ENCODE data around the gene PRR33.
"Not testable (repeated sequence)": the region's sequence is repeated elsewhere in the genome, so short reads cannot be mapped to it uniquely, and the experiment has no call there.

Gene PRR33

DNA sequence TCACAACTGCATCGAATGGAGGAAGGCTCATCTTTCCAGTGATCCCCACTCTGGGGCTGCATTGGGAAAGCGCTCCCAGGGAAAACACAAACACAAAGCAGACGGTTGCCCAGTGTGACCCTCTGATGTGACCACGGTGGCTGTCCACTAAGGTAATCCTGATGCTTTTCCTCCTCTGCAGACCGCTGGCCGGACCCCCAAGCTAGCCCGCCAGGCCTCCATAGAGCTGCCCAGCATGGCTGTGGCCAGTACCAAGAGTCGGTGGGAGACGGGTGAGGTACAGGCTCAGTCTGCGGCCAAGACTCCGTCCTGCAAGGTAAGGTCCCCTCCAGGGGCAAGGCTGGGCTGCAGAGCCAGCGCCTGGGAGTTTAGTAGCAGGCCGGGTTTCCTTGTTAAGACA, 5.1 kb downstream of the PRR33 start:
- not testable (repeated sequence) for H2AFZ ChIP-seq (ENCODE audit: low read length, unreplicated experiment); H3K4me3 ChIP-seq (ENCODE audit: low read depth, low read length); H3K79me2 ChIP-seq (ENCODE audit: control insufficient read depth, insufficient read depth, low read length, unreplicated experiment); H3K27ac ChIP-seq (ENCODE audit: low read depth, low read length); H3K4me1 ChIP-seq (ENCODE audit: control insufficient read depth, insufficient read depth, low read length, unreplicated experiment); H3K36me3 ChIP-seq (ENCODE audit: insufficient read depth, low read length); H3K27me3 ChIP-seq (ENCODE audit: insufficient read depth, low read length)

DNA sequence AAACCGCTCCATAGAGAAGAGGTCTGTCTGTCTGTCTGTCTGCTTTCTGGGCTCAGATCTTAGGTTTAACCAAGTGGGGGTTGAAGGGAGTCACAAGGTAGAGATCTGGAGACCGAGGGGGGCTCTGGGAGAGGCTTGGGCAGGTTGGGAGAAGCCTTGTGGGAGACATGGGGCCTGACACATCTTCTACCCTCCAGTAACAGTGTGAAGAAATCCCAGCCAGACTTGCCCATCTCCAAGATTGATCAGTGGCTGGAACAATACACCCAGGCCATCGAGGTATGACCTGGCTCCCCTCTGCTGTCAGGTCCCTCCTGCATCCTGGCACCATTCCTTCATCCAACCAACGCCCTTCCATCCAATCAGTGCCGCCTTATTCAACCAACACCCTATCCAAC, 7.4 kb downstream of the PRR33 start:
- no peak overlapping the region for H2AFZ ChIP-seq (ENCODE audit: low read length, unreplicated experiment)
- no peaks in the 10 kb centered on the region for H3K36me3 ChIP-seq (ENCODE audit: insufficient read depth, low read length)
- H3K27me3 ChIP-seq (ENCODE audit: insufficient read depth, low read length): no peaks in the 10 kb centered on the region

DNA sequence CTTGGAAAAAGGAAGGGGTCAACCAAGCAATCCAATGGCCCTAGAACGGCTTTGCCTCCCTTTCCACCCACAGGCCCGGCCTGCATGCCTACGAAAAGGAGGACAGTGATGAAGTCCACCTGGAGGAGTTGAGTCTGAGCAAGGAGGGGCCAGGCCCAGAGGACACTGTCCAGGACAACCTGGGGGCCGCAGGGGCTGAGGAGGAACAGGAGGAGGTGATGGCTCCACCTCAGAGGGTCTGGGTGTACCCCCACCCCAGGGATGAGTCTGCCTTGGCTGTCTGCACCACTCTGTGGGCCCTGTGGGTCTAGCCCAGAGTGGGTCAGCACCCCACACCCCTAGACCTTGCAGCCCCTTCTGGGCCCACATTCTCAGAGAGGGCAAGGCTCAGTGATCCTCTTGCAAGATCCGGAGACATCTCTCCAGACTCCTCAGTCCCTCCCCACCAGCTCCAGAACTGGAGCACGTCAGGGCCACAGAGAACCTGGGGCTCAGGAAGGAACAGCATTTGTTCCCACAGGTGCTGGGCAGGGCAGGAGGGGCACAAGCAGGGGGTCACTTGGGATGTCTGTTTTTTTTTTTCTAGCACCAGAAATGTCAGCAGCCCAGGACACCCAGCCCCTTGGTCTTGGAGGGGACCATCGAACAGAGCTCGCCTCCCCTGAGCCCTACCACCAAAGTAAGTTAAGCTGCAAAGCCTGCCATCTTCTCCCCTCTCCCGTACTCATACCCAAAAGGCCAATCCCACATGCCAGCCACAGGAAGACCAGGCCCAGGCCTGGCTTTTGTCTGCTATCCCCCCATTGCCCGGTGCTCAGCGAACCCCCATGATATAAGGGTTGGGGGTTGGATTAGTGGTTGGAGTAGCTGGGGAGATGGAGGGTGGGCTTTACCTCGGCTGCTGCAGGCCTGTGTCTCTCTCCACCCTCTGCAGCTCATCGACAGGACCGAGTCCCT, 8.1 kb downstream of the PRR33 start:
- Histone ChIP-seq H3K27me3 (ENCODE audit: insufficient read depth, low read length) (no peaks in the 10 kb centered on the region), H3K4me3 (ENCODE audit: low read depth, low read length) (no peak overlapping the region), H2AFZ (ENCODE audit: low read length, unreplicated experiment) (no peak overlapping the region), H3K27ac (ENCODE audit: low read depth, low read length) (no peak overlapping the region), H3K4me1 (ENCODE audit: control insufficient read depth, insufficient read depth, low read length, unreplicated experiment) (peaks cover 9% of the 10 kb centered on the region), H3K36me3 (ENCODE audit: insufficient read depth, low read length) (no peaks in the 10 kb centered on the region), H3K79me2 (ENCODE audit: control insufficient read depth, insufficient read depth, low read length, unreplicated experiment) (no peaks in the 10 kb centered on the region)

More for the DNA sequence above, 7.4 kb downstream of the PRR33 start:
- Histone ChIP-seq H3K4me3 (ENCODE audit: low read depth, low read length) (no peak overlapping the region), H3K4me1 (ENCODE audit: control insufficient read depth, insufficient read depth, low read length, unreplicated experiment) (peaks cover 9% of the 10 kb centered on the region), H3K79me2 (ENCODE audit: control insufficient read depth, insufficient read depth, low read length, unreplicated experiment) (no peaks in the 10 kb centered on the region), H3K27ac (ENCODE audit: low read depth, low read length) (no peak overlapping the region)

DNA sequence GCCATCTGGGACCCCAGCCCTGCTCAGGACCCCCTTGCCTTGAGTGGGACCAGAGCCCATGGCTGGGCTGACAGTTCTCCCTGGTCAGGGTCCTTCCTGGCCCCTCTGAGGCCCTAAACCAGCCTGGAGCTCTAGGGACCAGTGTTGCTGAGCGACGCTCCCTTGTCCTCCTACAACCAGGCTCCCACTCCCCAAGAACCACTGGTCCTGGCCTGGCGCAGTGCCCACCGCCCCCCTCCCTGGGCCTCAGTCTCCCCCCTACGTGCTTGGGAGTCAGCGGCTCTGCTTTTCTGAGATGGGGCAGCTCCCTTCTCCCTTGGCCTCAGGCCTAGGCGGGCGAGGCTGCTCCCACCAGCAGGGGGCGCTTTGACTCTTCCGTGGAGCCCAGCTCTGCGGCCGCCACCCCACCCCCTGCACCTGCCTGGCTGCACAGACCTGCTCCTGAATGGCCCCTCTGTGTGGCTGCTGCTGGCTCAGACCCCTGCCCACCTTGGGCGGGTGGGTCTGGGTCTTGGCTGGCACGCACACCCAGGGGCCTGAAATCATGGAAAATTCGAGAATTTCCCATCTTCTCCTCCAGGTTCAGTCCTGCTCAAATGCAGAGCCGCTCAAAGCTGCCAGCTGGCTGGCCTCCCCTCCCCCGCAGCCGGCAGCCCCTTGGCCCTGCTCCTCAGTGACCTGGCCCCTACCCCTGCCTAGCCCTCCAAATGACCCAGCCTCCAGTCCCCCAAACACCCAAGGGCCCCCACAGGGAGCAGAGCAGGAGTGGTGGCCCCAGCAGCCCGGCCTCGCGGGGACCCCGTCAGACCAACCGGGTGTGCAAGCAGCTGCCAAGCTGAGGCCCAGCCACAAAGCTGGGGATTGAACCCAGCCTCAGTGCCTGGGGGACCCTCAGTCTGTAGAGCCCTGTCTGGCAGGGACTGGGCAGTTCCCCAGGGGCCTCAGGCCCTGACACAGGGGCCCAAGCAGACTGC, 9.1 kb downstream of the PRR33 start:
- no peaks in the 10 kb centered on the region for H3K36me3 ChIP-seq (ENCODE audit: insufficient read depth, low read length)
- no peak overlapping the region for H2AFZ ChIP-seq (ENCODE audit: low read length, unreplicated experiment)
- H3K4me3 ChIP-seq (ENCODE audit: low read depth, low read length): no peak overlapping the region
- H3K27ac ChIP-seq (ENCODE audit: low read depth, low read length): no peak overlapping the region
- H3K79me2 ChIP-seq (ENCODE audit: control insufficient read depth, insufficient read depth, low read length, unreplicated experiment): no peaks in the 10 kb centered on the region
- peaks cover 12% of the 10 kb centered on the region for H3K4me1 ChIP-seq (ENCODE audit: control insufficient read depth, insufficient read depth, low read length, unreplicated experiment)
- no peaks in the 10 kb centered on the region for H3K27me3 ChIP-seq (ENCODE audit: insufficient read depth, low read length)

DNA sequence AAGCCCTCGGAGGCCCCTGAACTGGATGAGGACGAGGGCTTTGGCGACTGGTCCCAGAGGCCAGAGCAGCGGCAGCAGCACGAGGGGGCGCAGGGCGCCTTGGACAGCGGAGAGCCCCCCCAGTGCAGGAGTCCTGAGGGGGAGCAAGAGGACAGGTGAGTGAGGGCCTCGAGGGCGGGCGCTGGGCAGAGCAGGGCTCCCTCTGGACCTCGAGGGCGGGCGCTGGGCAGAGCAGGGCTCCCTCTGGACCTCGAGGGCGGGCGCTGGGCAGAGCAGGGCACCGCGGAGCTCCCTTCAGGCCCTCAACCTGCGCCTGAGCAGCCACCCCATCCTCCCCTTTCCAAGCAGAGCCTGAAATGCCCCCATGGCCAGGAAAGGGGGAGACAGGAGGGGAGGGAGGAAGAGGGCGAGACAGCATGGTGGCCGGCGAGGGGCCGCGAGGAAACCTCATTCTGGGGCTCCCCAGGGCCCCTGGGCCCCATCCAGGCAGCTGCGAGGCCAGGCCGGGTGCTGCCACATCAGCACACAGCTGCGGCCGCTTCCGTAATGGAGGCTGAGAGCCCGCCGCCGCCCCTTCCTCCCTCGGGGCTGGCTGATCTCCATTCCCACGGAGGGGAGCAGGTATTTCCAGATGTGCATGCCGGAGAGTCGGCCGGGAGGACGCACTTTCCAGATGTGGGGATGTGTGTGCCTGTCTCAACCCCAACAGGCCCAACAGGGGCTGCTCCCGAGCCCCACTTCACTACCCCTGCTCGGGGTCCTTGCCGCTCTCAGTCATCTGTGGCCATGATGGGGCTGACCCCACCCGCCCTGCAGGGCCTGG, 10.0 kb downstream of the PRR33 start:
- H3K79me2 ChIP-seq (ENCODE audit: control insufficient read depth, insufficient read depth, low read length, unreplicated experiment): no peaks in the 10 kb centered on the region
- H3K36me3 ChIP-seq (ENCODE audit: insufficient read depth, low read length): no peaks in the 10 kb centered on the region
- H3K4me1 ChIP-seq (ENCODE audit: control insufficient read depth, insufficient read depth, low read length, unreplicated experiment): peaks cover 19% of the 10 kb centered on the region
- H2AFZ ChIP-seq (ENCODE audit: low read length, unreplicated experiment): no peak overlapping the region
- no peaks in the 10 kb centered on the region for H3K27me3 ChIP-seq (ENCODE audit: insufficient read depth, low read length)
- no peak overlapping the region for H3K4me3 ChIP-seq (ENCODE audit: low read depth, low read length)
- no peak overlapping the region for H3K27ac ChIP-seq (ENCODE audit: low read depth, low read length)

DNA sequence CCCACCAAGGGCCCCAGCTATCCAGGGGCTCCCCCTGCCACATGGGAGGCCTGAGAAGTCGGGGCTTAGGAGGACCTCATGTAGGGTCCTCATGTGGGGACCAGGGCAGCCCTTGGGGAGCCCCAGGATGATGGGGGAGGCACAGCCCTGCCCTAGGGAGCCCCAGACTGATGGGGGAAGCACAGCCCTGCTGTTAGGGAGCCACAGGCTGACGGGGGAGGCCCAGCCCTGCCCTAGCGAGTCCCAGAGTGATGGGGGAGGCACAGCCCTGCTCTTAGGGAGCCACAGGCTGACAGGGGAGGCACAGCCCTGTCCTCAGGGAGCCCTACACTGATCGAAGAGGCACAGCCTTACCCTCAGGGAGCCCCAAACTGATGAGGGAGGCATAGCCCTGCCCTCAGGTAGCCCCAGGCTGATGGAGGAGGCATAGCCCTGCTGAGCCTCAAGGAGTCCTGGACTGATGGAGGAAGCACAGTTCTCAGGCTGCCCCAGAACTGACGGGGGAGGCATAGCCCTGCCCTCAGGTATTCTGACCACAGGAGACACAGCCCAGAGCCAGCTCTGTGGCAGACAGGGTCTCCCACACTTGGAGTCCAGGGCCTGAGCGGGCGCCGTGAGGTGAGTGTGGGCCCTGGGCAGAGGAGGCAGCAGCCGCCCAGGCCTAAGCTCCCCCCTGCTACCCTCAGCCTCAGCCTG, 10.8 kb downstream of the PRR33 start:
- Histone ChIP-seq H3K4me3 (ENCODE audit: low read depth, low read length) (no peak overlapping the region), H3K27me3 (ENCODE audit: insufficient read depth, low read length) (no peaks in the 10 kb centered on the region), H3K27ac (ENCODE audit: low read depth, low read length) (peak overlapping the region; percentile 64), H3K79me2 (ENCODE audit: control insufficient read depth, insufficient read depth, low read length, unreplicated experiment) (no peaks in the 10 kb centered on the region), H3K36me3 (ENCODE audit: insufficient read depth, low read length) (no peaks in the 10 kb centered on the region), H3K4me1 (ENCODE audit: control insufficient read depth, insufficient read depth, low read length, unreplicated experiment) (peaks cover 27% of the 10 kb centered on the region), H2AFZ (ENCODE audit: low read length, unreplicated experiment) (peak overlapping the region; percentile 48)

DNA sequence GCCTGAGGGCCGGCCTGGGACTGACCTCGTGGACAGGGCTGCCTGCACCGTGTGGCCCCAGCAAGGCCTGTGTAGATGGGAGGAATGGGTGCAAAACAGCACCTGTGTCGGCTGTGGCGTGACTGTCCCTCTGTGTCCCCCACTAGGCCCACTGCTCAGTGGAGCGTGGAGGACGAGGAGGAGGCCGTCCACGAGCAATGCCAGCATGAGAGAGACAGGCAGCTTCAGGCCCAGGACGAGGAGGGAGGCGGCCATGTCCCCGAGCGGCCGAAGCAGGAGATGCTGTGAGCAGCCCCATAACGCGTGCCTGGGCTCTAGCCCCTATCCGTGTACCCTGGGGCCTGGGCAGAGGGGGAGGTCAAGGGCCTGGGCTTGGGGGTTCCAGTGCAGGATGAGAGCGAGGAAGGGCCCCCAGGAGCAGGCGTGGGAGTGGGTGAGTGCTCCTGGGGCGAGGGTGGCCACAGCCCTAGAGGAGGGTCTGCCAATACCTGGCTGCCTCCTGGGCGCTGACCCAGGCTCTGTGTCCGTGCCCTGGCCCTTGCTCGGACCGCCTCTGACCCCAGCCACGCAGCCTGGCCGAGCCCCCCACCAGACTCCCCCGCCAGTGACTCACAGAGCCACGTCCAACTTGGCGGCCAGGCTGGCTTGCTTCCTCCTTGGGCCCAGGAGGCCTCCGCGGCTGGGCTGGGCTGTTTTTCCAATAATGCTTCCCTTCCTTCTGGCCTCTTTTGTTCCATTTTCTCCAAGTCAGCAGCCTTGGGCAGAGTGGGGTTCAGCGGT, 11.6 kb downstream of the PRR33 start:
- peak overlapping the region; percentile 48 for H2AFZ ChIP-seq (ENCODE audit: low read length, unreplicated experiment)
- H3K27me3 ChIP-seq (ENCODE audit: insufficient read depth, low read length): no peaks in the 10 kb centered on the region
- H3K27ac ChIP-seq (ENCODE audit: low read depth, low read length): peak overlapping the region; percentile 64
- no peaks in the 10 kb centered on the region for H3K36me3 ChIP-seq (ENCODE audit: insufficient read depth, low read length)
- H3K4me1 ChIP-seq (ENCODE audit: control insufficient read depth, insufficient read depth, low read length, unreplicated experiment): peaks cover 34% of the 10 kb centered on the region
- no peaks in the 10 kb centered on the region for H3K79me2 ChIP-seq (ENCODE audit: control insufficient read depth, insufficient read depth, low read length, unreplicated experiment)
- H3K4me3 ChIP-seq (ENCODE audit: low read depth, low read length): no peak overlapping the region

DNA sequence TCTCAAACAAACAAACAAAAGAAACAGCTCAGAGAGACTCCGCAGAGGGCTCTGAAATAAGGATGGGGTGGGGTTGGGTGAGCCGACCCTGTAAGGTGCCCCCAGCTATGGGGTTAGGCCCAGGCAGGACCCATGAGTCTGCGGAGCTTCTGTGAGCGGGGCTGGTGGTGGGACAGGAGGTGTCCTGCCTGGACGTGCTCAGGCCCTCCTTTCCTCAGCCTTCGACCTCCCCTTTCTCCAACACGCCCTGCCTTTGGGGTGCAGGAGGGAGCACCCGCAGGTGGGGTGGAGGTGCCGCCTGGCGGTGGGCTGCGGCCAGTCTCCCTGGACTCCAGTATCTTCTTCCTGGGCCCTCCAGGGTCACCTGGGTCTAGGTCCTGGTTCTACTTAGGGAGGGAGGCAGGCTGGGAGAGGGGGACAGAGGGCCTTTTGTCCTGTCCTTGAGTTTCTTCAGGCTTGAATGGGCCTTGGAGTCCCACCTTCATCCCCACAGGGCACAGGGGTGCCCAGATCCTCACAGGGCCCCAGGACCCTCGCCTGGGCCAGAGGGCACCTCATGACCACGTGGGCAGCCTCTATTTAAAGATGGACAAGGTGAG, 12.3 kb downstream of the PRR33 start:
- Histone ChIP-seq H3K79me2 (ENCODE audit: control insufficient read depth, insufficient read depth, low read length, unreplicated experiment) (no peaks in the 10 kb centered on the region), H3K27me3 (ENCODE audit: insufficient read depth, low read length) (no peaks in the 10 kb centered on the region), H3K4me1 (ENCODE audit: control insufficient read depth, insufficient read depth, low read length, unreplicated experiment) (peaks cover 36% of the 10 kb centered on the region), H3K36me3 (ENCODE audit: insufficient read depth, low read length) (no peaks in the 10 kb centered on the region), H3K27ac (ENCODE audit: low read depth, low read length) (peak overlapping the region; percentile 10; the same call in 1 of the 2 replicates), H2AFZ (ENCODE audit: low read length, unreplicated experiment) (no peak overlapping the region), H3K4me3 (ENCODE audit: low read depth, low read length) (no peak overlapping the region)

Data from ACC112 (cell line).